DMS 273 treated with DMSO at 0.1 percent for 48 hours (cell line): ENCODE data around the gene SLC45A2.
"Not testable (repeated sequence)": the region's sequence is repeated elsewhere in the genome, so short reads cannot be mapped to it uniquely, and the experiment has no call there.

ENCODE experiments used
- DNase-seq: peaks from one replicate; lab custom pipeline; 2025; lab: John Stamatoyannopoulos, UW

SLC45A2 gene

DNA sequence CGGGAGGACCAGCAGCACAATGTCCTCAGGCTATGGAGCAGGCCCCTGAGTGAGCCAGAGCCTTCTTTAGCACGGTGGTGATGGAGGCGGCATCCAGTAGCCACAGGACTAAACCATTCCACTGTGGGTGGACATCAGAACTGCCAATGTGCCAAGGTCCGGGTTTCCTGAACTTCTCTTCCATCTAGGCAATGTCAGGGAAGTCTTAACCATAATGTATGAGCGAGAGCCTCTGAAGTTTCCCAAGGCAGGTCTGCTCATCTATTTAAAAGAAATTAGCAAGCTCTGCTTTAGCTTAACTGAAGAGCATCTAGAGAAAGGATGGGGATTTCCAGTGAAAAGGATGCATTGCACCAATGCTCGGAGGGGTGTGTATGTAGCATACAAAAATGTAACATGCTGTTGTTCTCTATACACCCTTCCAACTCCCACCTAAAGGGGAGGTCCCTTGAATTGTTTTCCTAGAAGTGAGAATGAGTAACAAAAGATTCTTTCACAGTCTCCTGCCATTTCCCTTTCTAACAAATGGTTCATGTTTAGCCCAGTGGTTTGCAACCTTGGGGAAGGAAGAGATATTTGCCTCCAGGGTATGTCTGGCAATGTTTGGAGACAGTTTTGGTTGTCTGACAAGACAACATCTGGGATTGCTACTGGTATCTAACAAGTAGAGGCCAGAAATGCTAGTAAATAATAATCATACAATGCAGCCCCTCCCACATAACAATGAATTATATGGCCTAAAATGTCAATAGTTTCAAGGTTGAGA, 54.4 kb downstream of the SLC45A2 start:
- DNase-seq: no peak

DNA sequence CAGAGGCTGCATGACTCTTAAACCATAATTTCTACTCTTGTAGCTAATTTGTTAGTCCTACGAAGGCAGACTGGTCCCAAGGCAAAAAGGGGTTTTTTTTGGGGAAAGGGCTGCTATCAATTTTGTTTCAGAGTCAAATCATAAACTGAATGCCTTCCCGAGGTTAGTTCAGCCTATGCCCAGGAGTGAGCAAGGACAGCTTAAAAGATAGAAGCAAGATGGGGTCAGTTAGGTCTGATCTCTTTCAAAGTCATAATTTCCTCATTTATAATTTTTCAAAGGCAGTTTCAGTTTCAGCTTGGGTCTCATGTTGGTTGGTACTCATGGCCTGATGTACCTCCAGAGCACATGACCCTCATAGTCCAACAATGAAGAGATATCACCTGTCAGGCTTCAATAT, 56.2 kb downstream of the SLC45A2 start:
- DNase-seq: no peak

DNA sequence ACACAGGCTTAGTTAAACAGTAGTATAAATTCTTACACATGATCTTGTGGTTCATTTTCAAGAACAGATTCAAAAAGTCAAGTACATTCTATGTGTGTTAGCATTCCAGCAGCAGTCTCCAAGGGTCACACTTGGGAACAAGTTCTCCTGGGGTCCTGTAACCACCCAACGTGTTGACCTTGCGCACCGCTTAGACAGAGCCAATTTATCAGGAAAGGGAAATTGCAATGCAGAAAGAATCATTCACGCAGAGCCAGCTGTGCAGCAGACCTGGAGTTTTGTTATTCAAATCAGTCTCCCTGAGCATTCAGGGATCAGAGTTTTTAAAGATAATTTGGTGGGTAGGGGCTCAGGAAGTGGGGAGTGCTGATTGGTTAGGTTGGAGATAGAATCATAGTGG, 56.8 kb downstream of the SLC45A2 start:
- no peak for DNase-seq

- DNase-seq: no peak
Measured at GRCh38 chr5:33925278-33925677, 59.2 kb downstream of the SLC45A2 start.

- DNase-seq: no peak
Measured at GRCh38 chr5:33921002-33921401, 63.5 kb downstream of the SLC45A2 start.

GRCh38 chr5:33914844-33915243, 69.6 kb downstream of the SLC45A2 start:
- not testable (repeated sequence) for DNase-seq

DNA sequence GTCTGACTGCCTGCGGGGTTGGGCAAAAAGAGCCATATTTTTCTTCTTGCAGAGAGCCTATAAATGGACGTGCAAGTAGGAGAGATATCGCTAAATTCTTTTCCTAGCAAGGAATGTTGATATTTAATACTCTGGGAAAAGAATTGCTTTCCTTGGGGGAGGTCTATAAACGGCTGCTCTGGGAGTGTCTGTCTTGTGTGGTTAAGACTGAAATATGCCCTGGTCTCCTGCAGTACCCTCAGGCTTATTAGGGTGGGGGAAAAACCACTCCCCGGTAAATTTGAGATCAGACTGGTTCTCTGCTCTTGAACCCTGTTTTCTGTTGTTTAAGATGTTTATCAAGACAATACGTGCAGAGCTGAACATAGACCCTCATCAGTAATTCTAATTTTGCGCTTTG, 78.2 kb downstream of the SLC45A2 start:
- not testable (repeated sequence) for DNase-seq

GRCh38 chr5:33905381-33905780, 79.1 kb downstream of the SLC45A2 start:
- no peak for DNase-seq

DNA sequence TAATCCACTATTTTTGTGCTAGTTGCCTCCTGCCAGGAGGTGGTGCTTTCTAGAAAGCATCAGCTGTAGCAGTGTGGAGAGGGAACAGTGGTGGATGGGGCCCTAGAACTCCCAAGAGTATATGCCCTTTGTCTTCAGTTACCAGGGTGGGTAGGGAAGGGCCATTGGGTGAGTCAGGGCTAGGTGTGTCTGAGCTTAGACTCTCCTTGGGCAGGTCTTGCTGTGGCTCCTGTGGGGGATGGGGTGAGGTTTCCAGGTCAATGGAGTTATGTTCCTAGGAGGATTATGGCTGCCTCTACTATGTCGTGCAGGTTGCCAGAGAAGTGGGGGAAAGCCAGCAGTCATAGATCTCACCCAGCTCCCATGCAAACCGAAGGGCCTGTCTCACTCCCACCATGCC, 81.4 kb downstream of the SLC45A2 start:
- DNase-seq: no peak

- no peak for DNase-seq
Measured at GRCh38 chr5:33901156-33901555, 83.3 kb downstream of the SLC45A2 start.
